CD14-positive monocyte (primary cell): ENCODE data around the gene BLOC1S3. TPM values are rescaled to one million over a fixed set of nuclear protein-coding genes. Genes with fewer than 3 reads are reported as not detected.

Source experiments
- DNase-seq, 3 donors: peaks; one replicate each; pipeline ENCODE4 v3.0.0-alpha.2; 2011 to 2022
- H2AFZ ChIP-seq: 2 replicates; pipeline ENCODE4 v1.6.0; 2012; ENCODE audit warnings: mild to moderate bottlenecking, low read depth, low read length, inconsistent platforms; ENCODE audit not compliant: insufficient read depth, poor library complexity, severe bottlenecking
- H3K27ac ChIP-seq, 2 donors: 1 replicate in 1 of 2; 2 replicates in 1 of 2; pipeline ENCODE4 v1.5.1; 2012 to 2013; ENCODE audit warnings: low read length in 2 of 2, control low read depth in 1 of 2, inconsistent platforms in 1 of 2, low read depth in 1 of 2, mild to moderate bottlenecking in 1 of 2
- H3K27me3 ChIP-seq, 2 donors: one replicate each; pipeline versions ENCODE4 v1.6.0 to v1.6.1; 2011 to 2013; ENCODE audit warnings: low read length in 2 of 2; ENCODE audit not compliant: control insufficient read depth in 2 of 2, insufficient read depth in 2 of 2
- H3K36me3 ChIP-seq, 2 donors: replicated peaks in 1 of 2; 1 replicate in 1 of 2; 2 replicates in 1 of 2; pipeline versions ENCODE4 v1.5.1 to v1.6.1; 2012 to 2013; ENCODE audit warnings: low read length in 2 of 2, control low read depth in 1 of 2, inconsistent platforms in 1 of 2, mild to moderate bottlenecking in 1 of 2; ENCODE audit not compliant: insufficient read depth in 2 of 2, control insufficient read depth in 1 of 2
- H3K4me1 ChIP-seq, 2 donors: 1 replicate in 1 of 2; 2 replicates in 1 of 2; pipeline versions ENCODE4 v1.5.1 to v1.6.1; 2012 to 2013; ENCODE audit warnings: low read length in 2 of 2, control low read depth in 1 of 2, inconsistent platforms in 1 of 2, mild to moderate bottlenecking in 1 of 2, moderate library complexity in 1 of 2; ENCODE audit not compliant: insufficient read depth in 2 of 2, control insufficient read depth in 1 of 2
- H3K4me2 ChIP-seq: replicated peaks from 2 replicates; pipeline ENCODE3; 2012; ENCODE audit warnings: low read length, moderate library complexity, mild to moderate bottlenecking; ENCODE audit not compliant: poor library complexity, severe bottlenecking; ENCODE audit errors: extremely low read depth
- H3K4me3 ChIP-seq, 3 experiments: fragments of 200-600 bp in 1 of 3; sonication (generic) in 1 of 3; replicated peaks in 1 of 3; 1 replicate in 2 of 3; 2 replicates in 1 of 3; pipeline ENCODE4 v1.5.1; 2011 to 2013; ENCODE audit warnings: low read length in 3 of 3, mild to moderate bottlenecking in 3 of 3, control low read depth in 2 of 3, low read depth in 2 of 3, inconsistent platforms in 1 of 3, moderate library complexity in 1 of 3
- H3K79me2 ChIP-seq: 2 replicates; pipeline ENCODE4 v1.6.0; 2012; ENCODE audit warnings: mild to moderate bottlenecking, control low read depth, inconsistent platforms, low read length, moderate library complexity; ENCODE audit not compliant: insufficient read depth
- H3K9ac ChIP-seq: 2 replicates; pipeline ENCODE4 v1.6.0; 2017; ENCODE audit warnings: low read length, mild to moderate bottlenecking; ENCODE audit not compliant: insufficient read depth, poor library complexity, severe bottlenecking
- H3K9me3 ChIP-seq, 2 donors: replicated peaks in 1 of 2; 1 replicate in 1 of 2; 2 replicates in 1 of 2; pipeline versions ENCODE4 v1.5.1 to v1.6.1; 2012 to 2013; ENCODE audit warnings: low read length in 2 of 2, control low read depth in 1 of 2; ENCODE audit not compliant: control insufficient read depth in 1 of 2, insufficient read depth in 1 of 2
- H4K20me1 ChIP-seq: 2 replicates; pipeline ENCODE4 v1.6.0; 2012; ENCODE audit warnings: mild to moderate bottlenecking, low read length, control low read depth, moderate library complexity; ENCODE audit not compliant: insufficient read depth
- H3K27ac Mint-ChIP-seq, 7 donors: one replicate each; pipeline ENCODE4 v1.8.0; 2020; ENCODE audit warnings: mild to moderate bottlenecking in 7 of 7, mixed read lengths in 7 of 7, moderate library complexity in 6 of 7, inconsistent platforms in 2 of 7
- H3K27me3 Mint-ChIP-seq, 3 donors: one replicate each; pipeline ENCODE4 v1.8.0; 2021 to 2022; ENCODE audit warnings: low read depth in 3 of 3, mild to moderate bottlenecking in 3 of 3, mixed read lengths in 3 of 3, moderate library complexity in 3 of 3, inconsistent platforms in 1 of 3
- H3K36me3 Mint-ChIP-seq, 2 donors: one replicate each; pipeline ENCODE4 v1.8.0; 2020; ENCODE audit warnings: mixed read lengths in 2 of 2, inconsistent platforms in 1 of 2, mild to moderate bottlenecking in 1 of 2
- H3K4me1 Mint-ChIP-seq: one replicate; pipeline ENCODE4 v1.8.0; 2020; ENCODE audit warnings: mild to moderate bottlenecking, mixed read lengths
- H3K4me3 Mint-ChIP-seq, 2 donors: one replicate each; pipeline ENCODE4 v1.8.0; 2020; ENCODE audit warnings: mild to moderate bottlenecking in 2 of 2, mixed read lengths in 2 of 2, moderate library complexity in 1 of 2
- H3K9me3 Mint-ChIP-seq, 7 donors: one replicate each; pipeline ENCODE4 v1.8.0; 2020 to 2022; ENCODE audit warnings: mixed read lengths in 7 of 7, mild to moderate bottlenecking in 6 of 7, moderate library complexity in 6 of 7, inconsistent platforms in 2 of 7
- CTCF ChIP-seq: fragments of 200-600 bp; IDR thresholded peaks from one replicate; pipeline ENCODE4 v1.8.0; 2022; ENCODE audit warnings: antibody characterized with exemption, mild to moderate bottlenecking
- WGBS: methylation state at CpG from one replicate; pipeline ENCODE4 v1.1.5; 2013; ENCODE audit warnings: missing lambda C conversion rate; ENCODE audit not compliant: insufficient coverage; 5-methylcytosine and 5-hydroxymethylcytosine counted together
- intact Hi-C, 2 donors: fragments of 100-400 bp; cut with micrococcal nuclease; formaldehyde crosslinking; loops; one replicate each; pipeline versions ENCODE4 v1.15.0 to v1.15.1; 2023
- polyA plus RNA-seq, 3 donors: library from polyadenylated mRNA; depleted of rRNA in 1 of 3; unstranded in 2 of 3; stranded (reverse) in 1 of 3; fragments of 300-500 nt in 2 of 3; fragments of >200 nt in 1 of 3; fragmentation: Illumina TruSeq in 2 of 3; gene quantifications; 1 replicate in 2 of 3; 2 replicates in 1 of 3; pipeline ENCODE4 v1.2.3, GENCODE V29; 2012 to 2021

BLOC1S3 gene
- polyA plus RNA-seq, 3 donors, result 2.9 to 6.7 (median 4.7) TPM

DNA sequence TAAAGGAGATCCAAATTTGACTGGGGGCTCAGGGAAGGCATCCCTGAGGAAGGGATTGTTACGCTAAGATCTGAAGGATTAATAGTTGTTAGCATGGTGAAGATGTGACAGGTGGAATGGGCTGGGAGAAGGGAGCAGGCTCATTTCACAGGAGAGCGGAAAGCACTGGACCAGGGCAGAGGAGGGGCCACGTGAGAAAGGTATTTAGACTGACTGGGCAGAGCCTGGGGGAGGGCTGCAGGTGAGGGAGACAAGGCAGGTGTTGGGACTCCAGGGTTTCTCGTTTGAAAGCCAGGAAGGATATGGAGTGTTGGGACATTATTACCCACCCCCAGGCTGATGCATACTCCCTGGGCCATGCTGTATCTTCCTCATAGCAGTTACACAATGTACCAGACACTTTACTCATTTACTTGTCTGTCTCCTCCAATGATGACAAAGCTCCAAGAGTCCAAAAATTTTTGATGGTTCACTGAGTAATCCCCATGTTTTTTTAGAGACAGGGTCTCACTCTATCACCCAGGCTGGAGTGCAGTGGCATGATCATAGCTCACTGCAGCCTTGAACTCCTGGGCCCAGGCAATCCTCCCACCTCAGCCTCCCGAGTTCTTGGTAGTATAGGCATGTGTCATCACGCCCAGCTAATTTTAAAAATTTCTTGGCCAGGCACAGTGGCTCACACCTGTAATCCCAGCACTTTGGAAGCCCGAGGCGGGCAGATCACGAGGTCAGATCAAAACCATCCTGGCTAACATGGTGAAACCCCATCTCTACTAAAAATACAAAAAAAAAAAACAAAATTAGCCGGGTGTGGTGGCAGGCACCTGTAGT lies 2.9 kb upstream of the BLOC1S3 start:
- Histone ChIP-seq H3K4me1 (peaks cover 32 to 33% of the 10 kb centered on the region in 2 donors), H3K4me2 (no peak overlapping the region), H2AFZ (no peak overlapping the region), H3K79me2 (peaks cover 26% of the 10 kb centered on the region), H3K36me3 (no peaks in the 10 kb centered on the region), H3K27me3 (no peaks in the 10 kb centered on the region), H3K4me3 (no peak overlapping the region), H4K20me1 (peaks cover 15% of the 10 kb centered on the region), H3K9me3 (no peaks in the 10 kb centered on the region), H3K27ac (no peak overlapping the region), H3K9ac (no peak overlapping the region)
- Mint-ChIP-seq H3K4me3 (no peak overlapping the region), H3K27me3 (peaks cover 0 to 1% (median 0%) of the 10 kb centered on the region in 3 donors), H3K4me1 (peaks cover 41% of the 10 kb centered on the region), H3K9me3 (no peaks in the 10 kb centered on the region), H3K36me3 (peaks cover 4 to 11% of the 10 kb centered on the region in 2 donors), H3K27ac (peak overlapping the region in 5 of 7 donors; percentile 39 to 83 (median 66))
- 97% methylated on average over 8 of the region's 10 CpGs for WGBS
- TF ChIP-seq CTCF, result no peak
- intact Hi-C loops, result loop anchor here in 1 of 2 donors (5.0 kb wide), 2 partner anchors 83 to 98 kb away; partner anchors contain the start of genes GEMIN7, PPP1R37 and ZNF296
- peak; percentile 30 to 72 (median 60) for DNase-seq

DNA sequence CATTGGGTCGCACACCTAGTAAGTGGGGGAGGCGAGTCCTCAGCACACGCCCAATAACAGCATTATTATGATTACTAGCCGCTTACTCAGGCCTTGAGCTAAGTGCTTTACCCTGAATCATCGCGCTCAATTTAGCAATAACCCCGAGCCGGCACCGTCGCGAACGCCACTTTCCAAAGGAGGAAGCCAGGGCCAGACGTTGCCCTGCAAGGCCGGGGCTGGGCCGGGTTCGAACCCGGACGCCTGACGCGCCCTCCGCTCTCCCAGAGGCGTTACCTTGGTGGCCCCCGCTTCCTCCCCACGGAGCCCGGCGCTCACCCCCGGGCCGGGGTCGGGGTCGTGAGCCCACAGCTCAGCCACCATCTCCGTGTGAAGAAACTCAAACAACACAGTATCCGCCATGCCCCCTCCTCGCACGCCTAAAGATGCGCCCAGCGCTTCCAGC lies 745 bp upstream of the BLOC1S3 start, which contains the start of gene TRAPPC6A:
Gene TRAPPC6A, minus strand, starts transcription at position 421 of the 445 bp plus-strand sequence. Its CDS starts 19 bp downstream, at position 402.
- peaks cover 0 to 1% (median 0%) of the 10 kb centered on the region in 3 donors for H3K27me3 Mint-ChIP-seq
- peaks cover 0 to 2% (median 0%) of the 10 kb centered on the region in 7 donors for H3K9me3 Mint-ChIP-seq
- peak within 1 kb of the TSS; percentile 97 for H3K9ac ChIP-seq
- peak within 1 kb of the TSS; percentile 77 for H3K4me2 ChIP-seq
- intact Hi-C loops, result loop anchor here in 1 of 2 donors (5.0 kb wide), 2 partner anchors 86 to 101 kb away; partner anchors contain the start of genes GEMIN7, PPP1R37 and ZNF296
- H3K79me2 ChIP-seq, result peaks cover 41% of the 10 kb centered on the region
- H3K9me3 ChIP-seq, result no peaks in the 10 kb centered on the region
- peak within 1 kb of the TSS; percentile 88 to 96 for H3K4me3 Mint-ChIP-seq
- peak within 1 kb of the TSS; percentile 95 to 100 (median 98) for H3K27ac Mint-ChIP-seq
- peaks cover 3 to 7% of the 10 kb centered on the region in 2 donors for H3K36me3 ChIP-seq
- no peak for TF ChIP-seq CTCF
- H3K27ac ChIP-seq, result peak within 1 kb of the TSS; percentile 92 to 99
- WGBS, result under 1% methylated on average over 33 of the region's 36 CpGs
- peak within 1 kb of the TSS; percentile 69 to 92 (median 82) for H3K4me3 ChIP-seq
- H3K4me1 Mint-ChIP-seq, result peaks cover 46% of the 10 kb centered on the region
- H3K36me3 Mint-ChIP-seq, result peaks cover 15 to 24% of the 10 kb centered on the region in 2 donors
- peaks cover 39 to 46% of the 10 kb centered on the region in 2 donors for H3K4me1 ChIP-seq
- peaks cover 30% of the 10 kb centered on the region for H4K20me1 ChIP-seq
- no peaks in the 10 kb centered on the region for H3K27me3 ChIP-seq
- peak; percentile 94 to 96 (median 94) for DNase-seq
- peak within 1 kb of the TSS; percentile 85 for H2AFZ ChIP-seq
